Fibroblast of villous mesenchyme (primary cell): ENCODE measurements around the gene BMPR1A. TPM values are rescaled to one million over a fixed set of nuclear protein-coding genes. Genes with fewer than 3 reads are reported as not detected.

ENCODE experiments used
- DNase-seq: peaks from one replicate; pipeline ENCODE4 v3.0.0-alpha.2; 2010; ENCODE audit warnings: low read depth
- H3K4me3 ChIP-seq: 2 replicates; pipeline ENCODE4 v1.5.1; 2011; ENCODE audit warnings: low read depth, mild to moderate bottlenecking, low read length
- CTCF ChIP-seq: IDR thresholded peaks from 2 replicates; pipeline ENCODE4 v1.5.1; 2012; ENCODE audit warnings: low read depth, mild to moderate bottlenecking, low read length; ENCODE audit not compliant: insufficient read depth
- total RNA-seq: library from RNA; depleted of rRNA; stranded (reverse); fragments of >200 nt; gene quantifications from 2 replicates; pipeline ENCODE4 v1.2.3, GENCODE V29; 2012

BMPR1A gene
- total RNA-seq, 1 donor: 70.8 TPM

- no peak for DNase-seq
- no peak for TF ChIP-seq CTCF
- H3K4me3 ChIP-seq: no peak overlapping the region
Measured at GRCh38 chr10:86962136-86962980, 205.9 kb downstream of the BMPR1A start.

- no peak overlapping the region for H3K4me3 ChIP-seq
- DNase-seq: no peak
- no peak for TF ChIP-seq CTCF
Measured at GRCh38 chr10:86962981-86963310, 206.5 kb downstream of the BMPR1A start.

- TF ChIP-seq CTCF: no peak
- DNase-seq: no peak
- no peak overlapping the region for H3K4me3 ChIP-seq
Measured at GRCh38 chr10:86963341-86963919, 207.0 kb downstream of the BMPR1A start.

- H3K4me3 ChIP-seq: no peak overlapping the region
- no peak for TF ChIP-seq CTCF
- no peak for DNase-seq
Measured at GRCh38 chr10:86964061-86964846, 207.8 kb downstream of the BMPR1A start.

GRCh38 chr10:86964847-86965190 lies 208.4 kb downstream of the BMPR1A start:
- H3K4me3 ChIP-seq: no peak overlapping the region
- no peak for DNase-seq
- TF ChIP-seq CTCF: no peak

- H3K4me3 ChIP-seq: no peak overlapping the region
- no peak for DNase-seq
- no peak for TF ChIP-seq CTCF
Measured at GRCh38 chr10:86965986-86966654, 209.7 kb downstream of the BMPR1A start.
